HCT116 (cell line): ENCODE measurements around the gene PGBD2.

Experiments used
- CTCF ChIP-seq, 3 experiments: fragments of 200-600 bp in 1 of 3; sonication (generic) in 1 of 3; IDR thresholded peaks in 2 of 3; conservative IDR thresholded peaks in 1 of 3; 2 replicates each; pipeline ENCODE4 v1.5.1; 2012 to 2017; ENCODE audit warnings: low read depth in 2 of 3, low read length in 2 of 3, antibody characterized with exemption in 1 of 3, borderline replicate concordance in 1 of 3, control low read depth in 1 of 3, mild to moderate bottlenecking in 1 of 3, mixed read lengths in 1 of 3, mixed run types in 1 of 3, moderate library complexity in 1 of 3; ENCODE audit not compliant: insufficient read depth in 1 of 3
- POLR2A ChIP-seq: IDR thresholded peaks from 2 replicates; pipeline ENCODE4 v1.7.0; 2011; ENCODE audit warnings: borderline replicate concordance; ENCODE audit not compliant: insufficient read depth, insufficient read length; ENCODE audit errors: extremely low read depth

- TF ChIP-seq POLR2A, result no peak
- TF ChIP-seq CTCF (IDR thresholded peaks at IDR 0.05 in 2 of 3, conservative IDR thresholded peaks at IDR 0.05 in 1 of 3; ENCODE audit: borderline replicate concordance in 1 of 3, insufficient read depth in 1 of 3, low read depth in 2 of 3, low read length in 2 of 3), result no peak
Measured at GRCh38 chr1:248861616-248862015, 44.4 kb upstream of the PGBD2 start.
